Left lobe of liver (tissue), 2 donors: Measurements from ENCODE around the gene FOXK2. TPM values are rescaled to one million over a fixed set of nuclear protein-coding genes. Genes with fewer than 3 reads are reported as not detected.
A peak's percentile ranks its signal among the peaks of the same experiment; 100 is the strongest.

ENCODE experiments used
- ATAC-seq: fragments of 200-7000 bp; cut with Tn5 transposase; one replicate; pipeline ENCODE4 v1.9.1; 2020; ENCODE audit warnings: mild to moderate bottlenecking, moderate library complexity
- DNase-seq: peaks from one replicate; pipeline ENCODE4 v3.0.0-alpha.2; 2020; ENCODE audit warnings: low spot score
- total RNA-seq: library from RNA; stranded (reverse); gene quantifications from one replicate; pipeline ENCODE4 v1.2.1, GENCODE V29; 2021
- donor health status: DM: no; HTN: no; CAD: no; lungs with moderate emphysema.
- donor health status: DM: no; HTN: yes; CAD: no.

FOXK2 gene
- total RNA-seq = 16.2 TPM

- DNase-seq (peak; percentile 96), ATAC-seq (peak; percentile 94)
Measured at GRCh38 chr17:82518826-82519810, at the start of gene FOXK2. Gene FOXK2, plus strand, starts transcription at chr17:82519732. Its CDS starts 157 bp downstream, at chr17:82519889.

- no peak for DNase-seq
- ATAC-seq = no peak
Measured at GRCh38 chr17:82470065-82470464, 49.5 kb upstream of the FOXK2 start.

DNA sequence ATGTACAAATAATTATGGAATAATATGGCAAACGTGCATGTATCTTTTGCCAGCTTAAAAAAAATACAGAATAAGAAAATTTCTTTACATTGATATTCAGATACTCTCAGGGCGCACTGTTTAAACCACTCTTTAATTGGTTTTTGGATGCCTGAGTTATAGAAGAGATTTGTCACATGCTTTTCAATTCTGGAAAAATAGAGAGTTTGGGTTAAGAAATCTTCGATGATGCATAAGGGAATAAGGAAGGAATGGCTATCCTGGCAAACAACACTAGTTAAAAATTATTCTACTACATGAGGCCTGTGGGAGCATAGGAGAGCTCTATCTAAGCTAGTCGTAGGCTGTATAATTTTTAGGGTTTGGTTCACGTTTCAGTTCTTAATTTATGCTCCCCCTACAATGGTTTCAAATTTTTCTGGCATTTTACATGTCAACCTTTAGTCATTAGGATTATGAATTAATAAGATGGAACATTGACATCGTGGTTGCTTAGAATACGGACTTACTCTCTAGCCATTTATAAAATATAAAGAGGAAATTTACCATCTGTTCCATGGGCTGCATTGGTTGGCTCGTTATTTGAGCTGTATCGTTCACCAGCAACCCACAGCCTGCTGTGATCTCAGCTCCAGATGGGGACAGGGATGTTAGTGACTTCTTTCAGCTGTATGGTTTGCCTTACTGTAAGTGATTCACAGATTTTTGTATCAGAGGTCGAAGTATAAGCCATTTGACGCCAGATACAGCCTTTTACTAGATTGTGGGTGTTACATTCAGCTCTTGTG, 45.1 kb upstream of the FOXK2 start:
- ATAC-seq = no peak
- DNase-seq = no peak

DNA sequence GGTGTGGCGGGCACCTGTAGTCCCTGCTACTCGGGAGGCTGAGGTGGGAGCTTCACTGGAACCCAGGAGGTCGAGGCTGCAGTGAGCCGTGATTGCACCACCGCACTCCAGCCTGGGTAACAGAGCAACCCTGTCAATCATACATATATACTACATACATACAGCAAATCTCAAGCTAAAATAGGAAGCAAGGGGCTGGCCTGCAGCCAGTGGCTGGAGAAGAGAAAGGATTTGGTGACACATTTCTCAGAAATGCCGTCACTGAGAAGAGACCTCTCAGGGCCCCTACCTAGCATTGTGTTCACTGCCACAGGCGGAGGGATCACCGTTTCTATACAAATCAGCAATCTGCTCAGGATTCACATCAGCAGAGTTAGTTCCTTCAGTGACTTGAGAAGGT, 44.1 kb upstream of the FOXK2 start:
- no peak for ATAC-seq
- no peak for DNase-seq

DNA sequence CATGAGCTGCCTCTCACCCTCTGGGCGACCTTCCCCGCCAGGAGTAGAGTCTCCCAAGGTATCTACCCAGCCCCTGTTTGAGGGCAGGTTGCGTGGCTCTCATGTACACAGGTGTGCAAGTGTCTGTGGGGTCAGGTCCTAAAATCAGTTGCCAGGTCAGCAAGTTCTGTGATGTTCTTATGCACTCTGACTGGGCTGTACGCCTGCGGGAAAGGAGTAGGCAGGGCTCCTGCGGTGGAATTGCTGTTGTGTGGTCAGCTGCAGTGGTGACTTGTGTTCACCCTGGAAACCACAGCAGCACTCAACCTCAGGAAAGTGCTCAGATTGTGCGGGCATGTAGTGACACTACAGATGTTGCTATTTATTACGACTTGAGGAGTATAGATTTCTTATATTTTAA, 41.6 kb upstream of the FOXK2 start:
- no peak for ATAC-seq
- DNase-seq = no peak

DNA sequence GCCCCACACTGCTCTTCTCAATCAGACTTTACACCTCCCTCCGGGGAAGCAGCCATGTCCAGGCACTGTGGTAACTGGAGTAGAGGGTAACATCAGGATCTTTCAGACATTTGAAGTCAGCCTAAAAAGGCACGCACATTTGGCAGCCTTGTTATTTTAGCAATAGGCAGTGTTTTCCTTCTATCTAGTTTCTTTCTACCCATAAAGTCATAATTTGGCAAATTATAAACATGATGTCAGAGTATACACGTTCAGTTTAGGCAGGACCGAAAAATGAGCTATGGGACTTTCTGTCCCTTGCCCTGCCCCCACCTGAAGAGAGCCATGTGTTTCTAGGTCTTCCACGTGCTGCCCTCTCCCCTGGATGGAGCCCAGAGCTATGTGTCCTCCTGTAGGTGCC, 39.9 kb upstream of the FOXK2 start:
- DNase-seq (no peak), ATAC-seq (no peak)

DNA sequence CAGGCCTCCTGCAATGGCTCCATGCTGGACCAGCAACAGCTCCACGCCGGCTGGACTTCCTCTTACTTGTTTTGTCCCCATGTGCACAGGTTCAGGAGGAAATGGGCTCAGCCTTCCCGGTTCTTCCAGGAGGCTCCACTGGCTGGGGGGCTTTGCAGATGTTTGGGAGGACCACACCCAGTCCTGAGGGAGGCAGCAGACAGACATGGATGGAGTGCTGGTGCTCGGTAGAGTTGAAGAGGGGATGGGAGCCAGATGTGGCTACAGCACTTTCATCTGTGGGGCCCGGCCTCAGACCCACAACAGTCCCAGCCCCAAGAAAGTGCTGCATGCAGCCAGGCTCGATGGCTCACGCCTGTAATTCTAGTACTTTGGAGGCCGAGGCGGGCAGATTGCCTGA, 39.2 kb upstream of the FOXK2 start:
- DNase-seq (no peak), ATAC-seq (no peak)

GRCh38 chr17:82483204-82483660, 36.3 kb upstream of the FOXK2 start:
- ATAC-seq (peak; percentile 79), DNase-seq (peak; percentile 63)

- no peak for DNase-seq
- no peak for ATAC-seq
Measured at GRCh38 chr17:82483836-82484235, 35.7 kb upstream of the FOXK2 start.

DNA sequence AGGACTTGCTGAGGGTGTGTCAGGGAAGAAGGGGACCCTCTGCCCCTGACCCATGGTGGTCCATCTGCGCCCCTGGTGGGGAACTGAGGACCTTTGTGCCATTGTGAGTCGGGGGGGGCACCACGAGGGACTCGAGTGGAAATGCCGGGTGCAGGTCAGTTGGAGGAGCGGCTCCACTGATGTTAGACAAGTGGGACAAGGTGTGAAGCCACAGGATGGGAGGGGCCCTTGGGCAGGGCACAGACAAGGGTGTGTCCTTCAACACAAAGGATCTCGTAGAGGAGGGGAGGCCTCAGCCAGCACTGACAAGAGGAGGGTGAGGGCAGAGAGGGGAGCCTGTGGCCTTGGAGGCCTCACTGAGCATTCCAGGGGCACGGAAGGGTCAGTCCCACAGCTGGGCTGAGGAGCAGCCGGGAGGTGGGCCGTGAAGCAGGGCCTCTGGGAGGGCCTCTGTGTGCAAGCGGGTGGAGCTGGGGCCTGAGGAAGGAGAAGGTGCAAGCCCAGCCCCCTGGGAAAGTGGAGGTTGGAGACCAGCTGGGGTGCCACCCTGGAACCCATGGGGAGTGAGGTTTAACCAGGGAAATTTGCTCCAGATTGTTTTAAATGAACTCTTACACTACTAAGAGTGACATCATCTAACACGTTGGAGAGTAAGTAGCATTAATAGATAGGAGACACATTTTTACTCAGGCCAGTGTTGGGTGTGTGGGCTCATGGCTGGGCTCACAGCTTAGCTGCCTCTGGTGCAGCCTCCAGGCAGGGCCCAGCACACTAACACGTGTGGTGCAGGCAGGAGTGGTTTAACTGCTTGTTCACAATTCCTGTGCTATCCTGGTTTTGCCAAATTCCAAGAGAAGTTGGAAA, 33.1 kb upstream of the FOXK2 start:
- DNase-seq (no peak), ATAC-seq (no peak)

GRCh38 chr17:82487910-82488309, 31.6 kb upstream of the FOXK2 start:
- DNase-seq (no peak), ATAC-seq (no peak)

- no peak for DNase-seq
- ATAC-seq = no peak
Measured at GRCh38 chr17:82489117-82489516, 30.4 kb upstream of the FOXK2 start.

- no peak for ATAC-seq
- DNase-seq = no peak
Measured at GRCh38 chr17:82489851-82490511, 29.6 kb upstream of the FOXK2 start.

- ATAC-seq (no peak), DNase-seq (no peak)
Measured at GRCh38 chr17:82490512-82491195, 28.9 kb upstream of the FOXK2 start.

DNA sequence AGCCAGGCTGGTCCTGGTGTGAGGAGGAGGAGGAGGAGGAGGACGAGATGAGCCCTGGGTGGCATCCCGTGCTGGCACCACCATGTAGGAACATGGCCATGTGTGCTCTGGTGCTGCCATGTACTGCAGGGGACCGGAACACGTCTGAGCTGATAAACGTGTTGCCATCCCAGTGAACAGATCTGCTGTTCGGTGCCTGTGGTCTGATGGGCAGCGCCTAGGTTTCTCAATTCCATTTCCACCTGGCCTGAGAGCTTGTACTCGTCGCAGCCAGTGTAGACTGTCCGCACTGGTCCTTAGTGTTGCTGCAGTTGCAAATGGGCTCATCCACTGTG, 28.4 kb upstream of the FOXK2 start:
- ATAC-seq = no peak
- no peak for DNase-seq

GRCh38 chr17:82491533-82491932, 28.0 kb upstream of the FOXK2 start:
- no peak for ATAC-seq
- DNase-seq = no peak

GRCh38 chr17:82492643-82493225, 26.8 kb upstream of the FOXK2 start:
- no peak for ATAC-seq
- DNase-seq = no peak

- DNase-seq (no peak), ATAC-seq (no peak)
Measured at GRCh38 chr17:82493226-82493781, 26.2 kb upstream of the FOXK2 start.
